GM08714 (cell line): Measurements from ENCODE around the gene PPP2R2C.

Experiments used
- H3K4me3 ChIP-seq: fragments of 200-500 bp; sonication (Bioruptor generic); 2 replicates; pipeline ENCODE4 v1.5.1; 2014; ENCODE audit warnings: mild to moderate bottlenecking, low read length, inconsistent platforms
- ZNF274 ChIP-seq: IDR thresholded peaks from 2 replicates; pipeline ENCODE4 v1.6.1; 2012; ENCODE audit warnings: mild to moderate bottlenecking, low read depth, low read length

PPP2R2C gene

DNA sequence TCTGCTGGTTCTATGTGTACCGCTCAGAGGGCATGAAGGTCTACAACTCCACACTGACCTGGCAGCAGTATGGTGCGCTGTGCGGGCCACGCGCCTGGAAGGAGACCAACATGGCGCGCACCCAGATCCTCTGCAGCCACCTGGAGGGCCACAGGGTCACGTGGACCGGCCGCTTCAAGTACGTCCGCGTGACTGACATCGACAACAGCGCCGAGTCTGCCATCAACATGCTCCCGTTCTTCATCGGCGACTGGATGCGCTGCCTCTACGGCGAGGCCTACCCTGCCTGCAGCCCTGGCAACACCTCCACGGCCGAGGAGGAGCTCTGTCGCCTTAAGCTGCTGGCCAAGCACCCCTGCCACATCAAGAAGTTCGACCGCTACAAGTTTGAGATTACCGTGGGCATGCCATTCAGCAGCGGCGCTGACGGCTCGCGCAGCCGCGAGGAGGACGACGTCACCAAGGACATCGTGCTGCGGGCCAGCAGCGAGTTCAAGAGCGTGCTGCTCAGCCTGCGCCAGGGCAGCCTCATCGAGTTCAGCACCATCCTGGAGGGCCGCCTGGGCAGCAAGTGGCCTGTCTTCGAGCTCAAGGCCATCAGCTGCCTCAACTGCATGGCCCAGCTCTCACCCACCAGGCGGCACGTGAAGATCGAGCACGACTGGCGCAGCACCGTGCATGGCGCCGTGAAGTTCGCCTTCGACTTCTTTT is 170.5 kb downstream of the PPP2R2C start:
- H3K4me3 ChIP-seq = no peak overlapping the region
- TF ChIP-seq ZNF274 = no peak

DNA sequence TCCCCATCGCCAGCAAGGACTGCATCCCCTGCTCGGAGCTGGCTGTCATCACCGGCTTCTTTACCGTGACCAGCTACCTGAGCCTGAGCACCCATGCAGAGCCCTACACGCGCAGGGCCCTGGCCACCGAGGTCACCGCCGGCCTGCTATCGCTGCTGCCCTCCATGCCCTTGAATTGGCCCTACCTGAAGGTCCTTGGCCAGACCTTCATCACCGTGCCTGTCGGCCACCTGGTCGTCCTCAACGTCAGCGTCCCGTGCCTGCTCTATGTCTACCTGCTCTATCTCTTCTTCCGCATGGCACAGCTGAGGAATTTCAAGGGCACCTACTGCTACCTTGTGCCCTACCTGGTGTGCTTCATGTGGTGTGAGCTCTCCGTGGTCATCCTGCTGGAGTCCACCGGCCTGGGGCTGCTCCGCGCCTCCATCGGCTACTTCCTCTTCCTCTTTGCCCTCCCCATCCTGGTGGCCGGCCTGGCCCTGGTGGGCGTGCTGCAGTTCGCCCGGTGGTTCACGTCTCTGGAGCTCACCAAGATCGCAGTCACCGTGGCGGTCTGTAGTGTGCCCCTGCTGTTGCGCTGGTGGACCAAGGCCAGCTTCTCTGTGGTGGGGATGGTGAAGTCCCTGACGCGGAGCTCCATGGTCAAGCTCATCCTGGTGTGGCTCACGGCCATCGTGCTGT is 171.2 kb downstream of the PPP2R2C start:
- no peak overlapping the region for H3K4me3 ChIP-seq
- no peak for TF ChIP-seq ZNF274

DNA sequence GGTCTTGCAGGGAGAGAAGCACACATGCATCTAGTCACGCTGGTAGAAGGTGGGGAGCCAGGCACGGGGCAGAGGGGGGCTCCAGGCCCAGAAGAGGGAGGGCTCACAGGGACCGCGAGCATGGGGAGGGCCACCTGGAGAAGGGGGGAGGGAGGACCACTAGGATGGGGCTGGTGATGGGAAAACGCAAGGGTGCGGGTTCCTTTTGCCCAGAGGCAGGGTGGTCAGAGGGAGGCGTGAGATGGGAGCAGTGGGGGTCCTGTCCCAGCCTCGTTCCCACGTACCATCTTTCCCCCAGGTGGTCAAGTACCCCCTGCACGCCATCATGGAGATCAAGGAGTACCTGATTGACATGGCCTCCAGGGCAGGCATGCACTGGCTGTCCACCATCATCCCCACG is 172.1 kb downstream of the PPP2R2C start:
- H3K4me3 ChIP-seq = no peak overlapping the region
- no peak for TF ChIP-seq ZNF274

GRCh38 chr4:6299875-6300274 is 172.5 kb downstream of the PPP2R2C start:
- no peak for TF ChIP-seq ZNF274
- no peak overlapping the region for H3K4me3 ChIP-seq

DNA sequence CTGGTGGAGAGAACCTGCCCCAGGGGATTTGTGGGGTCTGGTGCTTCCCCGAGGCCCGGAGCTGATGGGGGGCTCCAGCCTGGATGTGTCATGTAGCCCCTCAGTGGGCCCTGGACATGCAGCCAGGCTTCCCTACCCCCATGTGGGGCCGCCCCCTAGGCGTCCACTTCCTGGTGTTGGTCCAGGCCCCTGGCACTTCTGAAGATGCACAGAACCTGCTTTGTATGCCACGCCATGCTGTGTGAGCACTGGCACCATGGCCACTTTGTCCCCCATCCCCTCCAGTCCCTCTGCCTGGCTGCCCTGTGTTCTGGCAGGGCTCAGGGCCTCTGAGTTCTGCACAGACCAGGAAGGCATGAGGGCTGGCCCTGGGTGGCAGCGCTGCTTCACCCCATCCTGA is 173.6 kb downstream of the PPP2R2C start:
- no peak overlapping the region for H3K4me3 ChIP-seq
- no peak for TF ChIP-seq ZNF274

- TF ChIP-seq ZNF274 = no peak
- no peak overlapping the region for H3K4me3 ChIP-seq
Measured at GRCh38 chr4:6298035-6298434, 174.4 kb downstream of the PPP2R2C start.

DNA sequence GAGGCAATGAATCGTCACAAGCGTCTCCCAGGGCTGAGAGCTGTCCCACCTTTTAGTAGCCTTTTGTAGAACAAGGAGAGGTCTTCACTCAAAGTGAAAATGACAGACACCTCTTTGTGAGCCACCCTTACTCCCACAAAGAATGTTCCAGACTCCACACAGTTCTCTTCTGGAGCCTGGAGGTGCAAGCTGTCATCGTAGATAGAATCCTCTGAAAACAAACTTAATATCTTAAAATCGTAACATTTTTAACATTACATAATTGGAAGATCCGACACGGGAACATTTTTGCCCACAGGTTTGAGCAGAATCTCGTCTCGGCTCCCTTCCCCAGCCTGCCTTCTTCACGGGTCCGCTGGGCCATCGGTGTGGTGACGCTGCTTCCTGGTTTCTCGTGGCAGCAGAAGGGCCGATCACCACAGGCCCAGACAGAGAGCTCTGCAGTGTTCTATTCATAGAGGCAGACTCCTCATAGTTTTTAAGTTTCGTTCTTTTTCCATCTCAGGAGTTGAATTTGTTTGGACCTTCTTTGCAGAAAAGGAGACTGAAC is 175.1 kb downstream of the PPP2R2C start:
- no peak overlapping the region for H3K4me3 ChIP-seq
- TF ChIP-seq ZNF274 = no peak

DNA sequence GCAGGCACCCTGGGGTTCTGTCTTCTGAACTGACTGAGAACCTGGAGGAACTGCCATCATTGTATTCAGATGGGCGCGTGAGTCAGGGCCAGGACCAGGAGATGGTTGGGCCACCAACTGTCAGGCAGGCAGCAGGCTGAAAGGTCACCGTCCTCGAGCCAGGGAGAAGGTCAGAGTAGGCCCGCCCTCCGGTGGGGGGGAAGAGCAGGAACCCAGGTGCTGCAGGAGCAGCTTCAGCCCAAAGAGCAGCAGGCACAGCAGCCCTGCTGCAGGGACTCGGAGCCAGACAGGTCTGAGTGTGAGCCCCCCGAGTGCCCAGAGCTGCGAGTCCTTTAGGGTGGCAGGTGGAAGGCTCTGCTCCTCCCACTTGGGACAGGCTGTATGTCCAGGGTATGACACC is 176.4 kb downstream of the PPP2R2C start:
- TF ChIP-seq ZNF274 = no peak
- H3K4me3 ChIP-seq = no peak overlapping the region

DNA sequence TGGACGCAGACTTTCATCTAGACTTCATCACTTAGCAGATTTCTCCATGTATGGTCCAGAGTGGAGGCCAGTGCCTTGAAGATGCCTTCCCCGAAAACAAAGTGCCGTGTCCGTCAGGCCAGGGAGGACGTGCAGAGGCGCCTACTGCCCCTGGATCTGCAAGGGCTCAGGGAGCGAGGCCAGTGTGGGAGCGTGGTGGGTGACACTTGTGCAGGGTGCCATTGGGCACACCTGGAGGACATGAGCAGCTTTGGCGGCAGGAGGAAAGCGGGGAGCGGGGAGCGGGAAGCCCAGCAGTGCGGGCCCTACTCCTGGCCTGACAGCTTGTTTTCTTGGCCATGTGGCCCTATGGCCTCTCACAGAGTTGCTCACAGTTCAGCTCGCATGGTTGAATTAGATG is 176.9 kb downstream of the PPP2R2C start:
- H3K4me3 ChIP-seq = no peak overlapping the region
- no peak for TF ChIP-seq ZNF274

DNA sequence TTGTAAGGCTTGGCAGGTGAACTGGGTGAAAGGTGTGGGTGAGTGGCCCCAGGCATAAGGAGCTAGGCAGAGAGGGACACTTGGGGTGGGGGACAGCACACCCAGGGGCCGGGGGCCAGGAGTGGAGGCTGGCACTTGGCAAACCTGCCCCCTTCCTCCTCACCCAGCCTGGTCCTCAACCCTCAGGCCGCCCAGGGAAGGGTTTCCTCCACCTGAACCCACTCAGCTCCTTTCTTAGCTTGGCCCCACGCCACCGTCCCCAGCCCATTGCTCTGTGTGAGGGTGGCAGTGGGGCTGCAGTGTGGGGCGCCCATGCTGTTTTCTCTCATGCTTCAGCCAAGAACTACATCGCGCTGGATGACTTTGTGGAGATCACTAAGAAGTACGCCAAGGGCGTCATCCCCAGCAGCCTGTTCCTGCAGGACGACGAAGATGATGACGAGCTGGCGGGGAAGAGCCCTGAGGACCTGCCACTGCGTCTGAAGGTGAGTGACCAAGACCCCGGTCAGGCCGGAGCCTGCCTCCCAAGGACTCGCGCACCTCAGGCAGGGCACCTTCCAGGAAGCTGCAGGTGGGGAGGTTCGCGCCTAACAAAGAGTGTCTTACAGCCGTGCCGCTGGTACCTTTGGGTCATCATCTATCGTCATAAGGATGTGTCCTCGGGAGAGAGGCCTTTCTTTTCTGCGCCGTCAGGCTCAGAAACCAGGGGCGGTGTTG is 177.6 kb downstream of the PPP2R2C start:
- no peak for TF ChIP-seq ZNF274
- no peak overlapping the region for H3K4me3 ChIP-seq

DNA sequence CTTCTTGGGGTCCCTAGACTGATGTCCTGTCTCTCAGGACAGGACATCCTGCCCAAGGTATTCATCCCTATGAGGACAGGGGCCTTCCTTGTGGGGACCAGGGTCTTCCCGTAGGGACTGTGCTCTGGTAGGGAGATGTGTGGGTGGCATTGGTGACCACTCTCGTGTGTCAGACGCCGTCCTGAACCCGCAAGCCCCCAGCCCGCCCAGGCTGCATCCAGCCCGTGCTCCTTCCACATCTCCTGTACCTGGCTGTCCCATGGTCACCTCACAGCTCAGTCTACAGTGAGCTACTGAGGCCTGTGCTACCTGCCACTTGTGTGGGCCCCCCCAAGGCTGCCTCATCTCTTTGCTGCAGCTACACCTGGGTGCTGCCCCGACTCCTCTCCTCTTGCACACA is 178.8 kb downstream of the PPP2R2C start:
- TF ChIP-seq ZNF274 = no peak

GRCh38 chr4:6293097-6293445 is 179.3 kb downstream of the PPP2R2C start:
- no peak for TF ChIP-seq ZNF274
- no peak overlapping the region for H3K4me3 ChIP-seq

More for the DNA sequence above, 178.8 kb downstream of the PPP2R2C start:
- H3K4me3 ChIP-seq = no peak overlapping the region

DNA sequence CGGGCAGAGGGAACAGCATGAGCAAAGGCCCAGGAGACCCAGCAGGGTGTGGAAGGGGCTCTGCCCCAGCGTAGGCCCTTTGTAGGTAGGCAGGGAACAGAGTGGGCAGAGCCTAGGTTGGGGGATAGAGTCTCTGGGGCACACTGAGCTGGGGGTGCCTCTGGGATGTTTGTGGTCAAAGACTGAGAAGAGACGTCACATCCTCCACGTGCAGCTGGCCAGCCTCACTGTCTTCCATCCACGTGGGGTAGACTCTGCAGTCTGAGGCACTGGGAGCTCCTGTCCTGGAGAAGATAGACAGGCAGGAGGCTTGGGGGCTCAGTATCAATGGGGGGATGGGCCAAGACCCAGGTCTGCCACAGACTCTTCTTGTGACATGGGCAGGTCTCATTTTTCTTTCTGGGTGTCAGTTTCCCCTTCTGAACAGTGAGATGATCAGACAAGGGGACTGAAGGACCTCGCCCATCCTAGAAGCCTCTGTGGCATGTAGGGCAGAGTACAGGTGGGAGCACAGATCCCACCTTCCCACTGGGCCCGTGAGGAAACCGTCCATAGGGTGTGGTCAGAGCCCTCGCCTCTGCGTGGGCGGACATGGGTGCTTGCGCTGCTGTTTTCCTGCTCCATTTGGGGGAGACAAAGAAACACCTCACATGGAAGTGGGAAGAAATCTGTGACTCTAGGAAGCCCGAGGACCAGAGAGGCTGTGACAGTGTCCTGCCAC is 179.9 kb downstream of the PPP2R2C start:
- TF ChIP-seq ZNF274 = no peak
- no peak overlapping the region for H3K4me3 ChIP-seq

DNA sequence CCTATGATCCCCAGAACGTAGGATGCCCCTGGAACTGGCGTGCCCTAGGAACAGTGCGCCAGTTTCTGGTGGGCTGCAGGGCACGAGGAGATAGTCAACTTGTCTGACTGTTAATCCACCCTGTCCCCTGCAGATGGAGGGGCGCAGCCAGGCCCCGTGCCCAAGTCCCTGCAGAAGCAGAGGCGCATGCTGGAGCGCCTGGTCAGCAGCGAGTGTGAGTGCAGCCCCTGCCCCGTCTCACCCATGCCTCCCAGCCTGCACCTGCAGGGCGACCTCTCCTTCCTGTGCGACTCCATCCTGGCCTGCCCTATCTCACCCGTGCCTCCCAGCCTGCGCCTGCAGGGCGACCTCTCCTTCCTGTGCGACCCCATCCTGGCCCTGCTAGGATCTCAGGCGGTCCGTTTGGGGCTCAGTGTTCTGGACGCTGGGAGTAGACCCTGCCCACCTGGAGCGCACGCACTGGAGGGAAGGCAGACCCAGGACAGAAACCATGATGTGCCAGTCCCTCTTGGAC is 180.6 kb downstream of the PPP2R2C start:
- TF ChIP-seq ZNF274 = no peak
- H3K4me3 ChIP-seq = no peak overlapping the region
